Mesendoderm (in vitro differentiated cells): Measurements from ENCODE around the gene SLC35F1.
"Not testable (repeated sequence)": the region's sequence is repeated elsewhere in the genome, so short reads cannot be mapped to it uniquely, and the experiment has no call there.

Experiments
- DNase-seq: peaks from one replicate; pipeline ENCODE4 v3.0.0; 2013
- H2AK5ac ChIP-seq: 2 replicates; pipeline ENCODE4 v1.6.1; 2013; ENCODE audit warnings: low read length, inconsistent platforms
- H2BK120ac ChIP-seq: 2 replicates; pipeline ENCODE4 v1.6.1; 2013; ENCODE audit warnings: low read depth, mild to moderate bottlenecking, low read length, moderate library complexity, mixed read lengths
- H2BK15ac ChIP-seq: replicated peaks from 2 replicates; pipeline ENCODE4 v1.6.1; 2013; ENCODE audit warnings: low read depth, mild to moderate bottlenecking, moderate library complexity
- H2BK5ac ChIP-seq: 2 replicates; pipeline ENCODE4 v1.6.1; 2013; ENCODE audit warnings: low read length, inconsistent platforms
- H3K18ac ChIP-seq: 2 replicates; pipeline ENCODE4 v1.6.1; 2013; ENCODE audit warnings: mild to moderate bottlenecking, low read length, mixed read lengths
- H3K23ac ChIP-seq: one replicate; pipeline ENCODE4 v1.6.1; 2013; ENCODE audit warnings: low read length
- H3K27ac ChIP-seq: 2 replicates; pipeline ENCODE4 v1.5.1; 2013; ENCODE audit warnings: low read depth, mild to moderate bottlenecking, inconsistent platforms, low read length, moderate library complexity
- H3K27me3 ChIP-seq: 2 replicates; pipeline ENCODE4 v1.6.1; 2013; ENCODE audit warnings: low read length, control low read depth, mild to moderate bottlenecking, inconsistent platforms; ENCODE audit not compliant: insufficient read depth, poor library complexity
- H3K36me3 ChIP-seq: 2 replicates; pipeline ENCODE4 v1.6.1; 2013; ENCODE audit warnings: low read length, inconsistent platforms; ENCODE audit not compliant: control insufficient read depth, insufficient read depth
- H3K4ac ChIP-seq: one replicate; pipeline ENCODE4 v1.6.1; 2013; ENCODE audit warnings: low read depth, mild to moderate bottlenecking, low read length, moderate library complexity
- H3K4me1 ChIP-seq: 2 replicates; pipeline ENCODE4 v1.6.1; 2013; ENCODE audit warnings: low read depth, low read length, inconsistent platforms; ENCODE audit not compliant: control insufficient read depth
- H3K4me2 ChIP-seq: 2 replicates; pipeline ENCODE4 v1.6.1; 2013; ENCODE audit warnings: low read length
- H3K4me3 ChIP-seq: 2 replicates; pipeline ENCODE4 v1.5.1; 2013; ENCODE audit warnings: mild to moderate bottlenecking, low read length
- H3K56ac ChIP-seq: one replicate; pipeline ENCODE4 v1.6.1; 2013; ENCODE audit warnings: low read length
- H3K79me1 ChIP-seq: 2 replicates; pipeline ENCODE4 v1.6.1; 2013; ENCODE audit warnings: low read length, inconsistent platforms
- H3K79me2 ChIP-seq: 2 replicates; pipeline ENCODE4 v1.6.1; 2013; ENCODE audit warnings: mild to moderate bottlenecking, low read length; ENCODE audit not compliant: control insufficient read depth, insufficient read depth
- H3K9ac ChIP-seq: 2 replicates; pipeline ENCODE4 v1.6.1; 2013; ENCODE audit warnings: low read length, inconsistent platforms
- H4K5ac ChIP-seq: one replicate; pipeline ENCODE4 v1.6.1; 2013; ENCODE audit warnings: low read length
- H4K8ac ChIP-seq: one replicate; pipeline ENCODE4 v1.6.1; 2013; ENCODE audit warnings: low read depth, mild to moderate bottlenecking, control low read depth, low read length, moderate library complexity
- WGBS: extraction: QIAGEN DNeasy Blood & Tissue Kit; methylation state at CpG from one replicate; pipeline ENCODE4 v1.1.7; 2013; ENCODE audit warnings: low lambda C conversion rate, missing lambda C conversion rate; ENCODE audit not compliant: insufficient coverage; ENCODE audit errors: extremely low coverage; 5-methylcytosine and 5-hydroxymethylcytosine counted together

The SLC35F1 gene

GRCh38 chr6:117958536-117958935, 51.5 kb downstream of the SLC35F1 start:
- H2AK5ac ChIP-seq = no peak overlapping the region
- H3K36me3 ChIP-seq = no peaks in the 10 kb centered on the region
- no peak overlapping the region for H2BK120ac ChIP-seq
- no peak overlapping the region for H2BK5ac ChIP-seq
- no peak overlapping the region for H4K5ac ChIP-seq
- H3K4me3 ChIP-seq = no peak overlapping the region
- H3K9ac ChIP-seq = no peak overlapping the region
- no peak overlapping the region for H4K8ac ChIP-seq
- H3K56ac ChIP-seq = no peak overlapping the region
- no peaks in the 10 kb centered on the region for H3K79me2 ChIP-seq
- WGBS = no CpG with 5 or more reads among the region's 3 CpGs
- no peaks in the 10 kb centered on the region for H3K27me3 ChIP-seq
- no peak overlapping the region for H3K18ac ChIP-seq
- H3K4me1 ChIP-seq = no peaks in the 10 kb centered on the region
- no peak overlapping the region for H3K23ac ChIP-seq
- H3K4me2 ChIP-seq = no peak overlapping the region
- H2BK15ac ChIP-seq = no peak overlapping the region
- DNase-seq = no peak
- no peak overlapping the region for H3K4ac ChIP-seq
- H3K79me1 ChIP-seq = no peaks in the 10 kb centered on the region
- no peak overlapping the region for H3K27ac ChIP-seq

- Histone ChIP-seq H3K4me3 (no peak overlapping the region), H3K27ac (no peak overlapping the region), H2BK5ac (no peak overlapping the region), H3K18ac (no peak overlapping the region), H2BK15ac (no peak overlapping the region), H3K36me3 (no peaks in the 10 kb centered on the region), H3K79me2 (no peaks in the 10 kb centered on the region), H3K4me1 (no peaks in the 10 kb centered on the region), H3K9ac (no peak overlapping the region), H2BK120ac (no peak overlapping the region), H3K23ac (no peak overlapping the region), H4K8ac (no peak overlapping the region), H3K4ac (no peak overlapping the region), H3K79me1 (no peaks in the 10 kb centered on the region), H3K56ac (no peak overlapping the region), H2AK5ac (no peak overlapping the region), H4K5ac (no peak overlapping the region), H3K27me3 (no peaks in the 10 kb centered on the region), H3K4me2 (no peak overlapping the region)
- DNase-seq = peak; percentile 7
- WGBS = no CpG with 5 or more reads among the region's 1 CpG
Measured at GRCh38 chr6:117960877-117961276, 53.8 kb downstream of the SLC35F1 start.

GRCh38 chr6:117961301-117961700, 54.2 kb downstream of the SLC35F1 start:
- Histone ChIP-seq H3K27ac (no peak overlapping the region), H2AK5ac (no peak overlapping the region), H3K4me3 (no peak overlapping the region), H3K23ac (no peak overlapping the region), H2BK120ac (no peak overlapping the region), H3K18ac (no peak overlapping the region), H3K36me3 (no peaks in the 10 kb centered on the region), H3K79me1 (no peaks in the 10 kb centered on the region), H3K56ac (no peak overlapping the region), H3K79me2 (no peaks in the 10 kb centered on the region), H3K9ac (no peak overlapping the region), H3K4ac (no peak overlapping the region), H3K4me2 (no peak overlapping the region), H3K27me3 (no peaks in the 10 kb centered on the region), H4K5ac (no peak overlapping the region), H4K8ac (no peak overlapping the region), H2BK15ac (no peak overlapping the region), H3K4me1 (no peaks in the 10 kb centered on the region), H2BK5ac (no peak overlapping the region)
- no CpG with 5 or more reads among the region's 3 CpGs for WGBS
- DNase-seq = no peak

- not testable (repeated sequence) for H3K4me2 ChIP-seq, H2BK15ac ChIP-seq, H3K36me3 ChIP-seq, H3K4ac ChIP-seq, H2AK5ac ChIP-seq, H3K56ac ChIP-seq, H4K8ac ChIP-seq, H2BK5ac ChIP-seq, H2BK120ac ChIP-seq, H3K23ac ChIP-seq, H3K4me1 ChIP-seq, H3K9ac ChIP-seq, DNase-seq, H3K4me3 ChIP-seq, H3K79me2 ChIP-seq, H3K27ac ChIP-seq, H3K79me1 ChIP-seq, H4K5ac ChIP-seq, H3K27me3 ChIP-seq, H3K18ac ChIP-seq
- WGBS = no CpG with 5 or more reads among the region's 7 CpGs
Measured at GRCh38 chr6:117965763-117966162, 58.7 kb downstream of the SLC35F1 start.

GRCh38 chr6:117971637-117972036, 64.6 kb downstream of the SLC35F1 start:
- Histone ChIP-seq H2BK120ac (no peak overlapping the region), H3K18ac (no peak overlapping the region), H3K4ac (no peak overlapping the region), H3K27ac (no peak overlapping the region), H3K9ac (no peak overlapping the region), H2BK5ac (no peak overlapping the region), H4K5ac (no peak overlapping the region), H3K27me3 (no peaks in the 10 kb centered on the region), H3K4me3 (no peak overlapping the region), H3K4me2 (no peak overlapping the region), H2BK15ac (no peak overlapping the region), H2AK5ac (no peak overlapping the region), H3K79me2 (no peaks in the 10 kb centered on the region), H3K36me3 (no peaks in the 10 kb centered on the region), H3K23ac (no peak overlapping the region), H3K56ac (no peak overlapping the region), H3K79me1 (no peaks in the 10 kb centered on the region), H3K4me1 (no peaks in the 10 kb centered on the region), H4K8ac (no peak overlapping the region)
- no peak for DNase-seq

DNA sequence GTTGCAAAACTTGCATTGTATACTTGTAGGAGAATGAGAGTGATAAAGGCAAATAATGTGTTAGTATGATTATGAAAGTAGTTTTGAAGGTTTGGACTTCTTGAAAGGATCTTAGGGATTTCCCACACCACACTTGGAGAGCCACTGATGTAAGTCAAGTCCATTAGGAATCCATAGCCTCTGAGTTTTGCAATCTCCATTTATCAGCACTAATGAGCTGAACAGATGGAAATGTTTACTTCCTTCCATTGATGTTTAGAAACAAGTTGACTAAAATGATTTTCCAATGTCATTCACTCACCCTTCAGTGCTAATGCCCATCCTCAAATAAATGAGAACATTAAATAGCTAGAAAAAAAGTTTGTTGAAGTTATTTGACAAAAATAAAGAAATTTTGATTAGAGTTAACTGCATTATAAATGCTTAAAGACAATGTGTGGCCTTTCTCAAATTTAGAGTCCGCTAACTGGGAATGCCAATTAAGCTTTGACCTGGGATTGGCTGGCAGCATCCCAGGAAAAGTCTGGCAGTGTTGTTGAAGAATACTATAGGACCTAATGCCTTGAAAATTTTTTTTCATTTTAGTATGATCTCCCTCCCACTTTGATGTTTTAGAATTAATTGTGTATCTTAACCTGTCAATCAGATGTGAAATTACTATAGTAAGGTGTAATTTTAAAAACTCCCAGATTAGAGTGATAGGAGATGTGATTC, 68.0 kb downstream of the SLC35F1 start:
- H2BK120ac ChIP-seq = no peak overlapping the region
- no peak overlapping the region for H4K5ac ChIP-seq
- no CpG with 5 or more reads among the region's 1 CpG for WGBS

More for the DNA sequence above, 68.0 kb downstream of the SLC35F1 start:
- H3K79me1 ChIP-seq = no peaks in the 10 kb centered on the region
- no peak overlapping the region for H3K4me2 ChIP-seq
- no peak overlapping the region for H3K56ac ChIP-seq
- no peak overlapping the region for H3K18ac ChIP-seq
- no peaks in the 10 kb centered on the region for H3K27me3 ChIP-seq
- H2AK5ac ChIP-seq = no peak overlapping the region
- no peak overlapping the region for H3K4me3 ChIP-seq
- H3K23ac ChIP-seq = no peak overlapping the region
- no peak for DNase-seq
- no peaks in the 10 kb centered on the region for H3K36me3 ChIP-seq
- H3K27ac ChIP-seq = no peak overlapping the region
- no peak overlapping the region for H3K9ac ChIP-seq
- H3K4ac ChIP-seq = no peak overlapping the region
- H2BK5ac ChIP-seq = no peak overlapping the region
- no peak overlapping the region for H2BK15ac ChIP-seq
- H3K4me1 ChIP-seq = no peaks in the 10 kb centered on the region
- H3K79me2 ChIP-seq = no peaks in the 10 kb centered on the region
- H4K8ac ChIP-seq = no peak overlapping the region
